Endothelial cell of umbilical vein (primary cell): Measurements from ENCODE around the gene FAHD1. TPM values are rescaled to one million over a fixed set of nuclear protein-coding genes. Genes with fewer than 3 reads are reported as not detected.
A peak's percentile ranks its signal among the peaks of the same experiment; 100 is the strongest.

Source experiments
- BruUV-seq: library from RNA; stranded (reverse); fragments of 400-500 nt; replicated peaks from 2 replicates; lab custom pipeline; 2021; lab: Mats Ljungman, UMichigan
- CTCF ChIA-PET: fragments of 300-600, 350-600 bp; sonication (Branson Sonifier 250); formaldehyde crosslinking; loops from one replicate; lab custom pipeline; 2021; ENCODE audit warnings: antibody characterized with exemption, inconsistent platforms; lab: Charles Lee
- POLR2A ChIA-PET: fragments of 300-600, 350-600 bp; sonication (Branson Sonifier 250); formaldehyde crosslinking; loops from one replicate; lab custom pipeline; 2021; ENCODE audit warnings: antibody characterized with exemption, inconsistent platforms; lab: Charles Lee
- DNase-seq: peaks from one replicate; pipeline ENCODE4 v3.0.0-alpha.2; 2011; ENCODE audit warnings: low read depth, low spot score
- FAIRE-seq: peaks from 2 replicates; lab custom pipeline; 2011; peaks lifted over from hg19 to GRCh38; lab: Jason Lieb, UNC
- H2AFZ ChIP-seq: 2 replicates; pipeline ENCODE4 v1.6.0; 2012; ENCODE audit warnings: low read depth, low read length, control low read depth, inconsistent platforms
- H3K27ac ChIP-seq: 2 replicates; pipeline ENCODE4 v1.5.1; 2011; ENCODE audit warnings: low read depth, mild to moderate bottlenecking, control low read depth, low read length, moderate library complexity; ENCODE audit not compliant: insufficient read depth
- H3K27me3 ChIP-seq, 2 experiments: 2 replicates each; pipeline versions ENCODE4 v1.6.0 to v1.6.1; 2011; ENCODE audit warnings: low read length in 2 of 2, mixed read lengths in 1 of 2; ENCODE audit not compliant: control insufficient read depth in 2 of 2, insufficient read depth in 2 of 2
- H3K36me3 ChIP-seq, 2 experiments: 2 replicates in 1 of 2; 3 replicates in 1 of 2; pipeline ENCODE4 v1.5.1; 2011; ENCODE audit warnings: low read length in 2 of 2, mild to moderate bottlenecking in 1 of 2, moderate library complexity in 1 of 2; ENCODE audit not compliant: control insufficient read depth in 2 of 2, insufficient read depth in 2 of 2; ENCODE audit errors: extremely low read depth in 1 of 2
- H3K4me1 ChIP-seq: 3 replicates; pipeline ENCODE4 v1.5.1; 2011; ENCODE audit warnings: mild to moderate bottlenecking, low read length; ENCODE audit not compliant: control insufficient read depth, insufficient read depth; ENCODE audit errors: extremely low read depth
- H3K4me2 ChIP-seq: 2 replicates; pipeline ENCODE4 v1.6.1; 2011; ENCODE audit warnings: low read length, control low read depth, mixed read lengths; ENCODE audit not compliant: insufficient read depth
- H3K4me3 ChIP-seq, 3 experiments: fragments of 200-600 bp in 1 of 3; sonication (generic), shearing (Covaris generic) in 1 of 3; replicated peaks in 1 of 3; 2 replicates each; pipeline ENCODE4 v1.5.1; 2011 to 2016; ENCODE audit warnings: control low read depth in 3 of 3, low read length in 3 of 3, mild to moderate bottlenecking in 2 of 3, inconsistent platforms in 1 of 3, low read depth in 1 of 3, moderate library complexity in 1 of 3; ENCODE audit not compliant: insufficient read depth in 1 of 3
- H3K79me2 ChIP-seq: 2 replicates; pipeline ENCODE4 v1.6.0; 2012; ENCODE audit warnings: low read length, inconsistent platforms; ENCODE audit not compliant: control insufficient read depth, insufficient read depth
- H3K9ac ChIP-seq: replicated peaks from 2 replicates; pipeline ENCODE3; 2011; ENCODE audit warnings: low read length, control low read depth; ENCODE audit not compliant: insufficient read depth; ENCODE audit errors: extremely low read depth
- H3K9me1 ChIP-seq: replicated peaks from 3 replicates; pipeline ENCODE4 v1.6.0; 2011; ENCODE audit warnings: mild to moderate bottlenecking, low read length; ENCODE audit not compliant: control insufficient read depth, insufficient read depth; ENCODE audit errors: extremely low read depth
- H3K9me3 ChIP-seq: replicated peaks from 2 replicates; pipeline ENCODE4 v1.5.1; 2012; ENCODE audit warnings: low read length, inconsistent platforms; ENCODE audit not compliant: control insufficient read depth, insufficient read depth
- H4K20me1 ChIP-seq: replicated peaks from 2 replicates; pipeline ENCODE3; 2011; ENCODE audit warnings: mild to moderate bottlenecking, low read length; ENCODE audit not compliant: control insufficient read depth, insufficient read depth; ENCODE audit errors: extremely low read depth
- FOS ChIP-seq: IDR thresholded peaks from 2 replicates; pipeline ENCODE4 v1.6.1; 2011; ENCODE audit warnings: mild to moderate bottlenecking, low read length, moderate library complexity, borderline replicate concordance; ENCODE audit not compliant: insufficient read depth
- dilution Hi-C: fragments of 300-500 bp; cut with MboI; formaldehyde crosslinking; loops from one replicate; pipeline ENCODE4 v1.15.0; 2019; ENCODE audit warnings: low sequenced_read_pairs; ENCODE audit not compliant: extremely low pct_ligation_motif_present
- intact Hi-C: fragments of 100-400 bp; cut with micrococcal nuclease; formaldehyde crosslinking; loops from one replicate; pipeline ENCODE4 v1.10.0; 2022
- polyA plus RNA-seq, 4 experiments: library from polyadenylated mRNA; depleted of rRNA in 3 of 4; stranded (reverse) in 3 of 4; unstranded in 1 of 4; fragments of >200 nt; gene quantifications; 2 replicates each; pipeline versions ENCODE4 v1.2.1 to v1.2.3, GENCODE V29; 2011 to 2012; ENCODE audit warnings: missing spikeins in 1 of 4
- total RNA-seq: library from RNA; stranded (reverse); gene quantifications from 2 replicates; pipeline ENCODE4 v1.2.3, GENCODE V29; 2021
- TF ChIP-seq, protein P1 (sequence below), 2 donors: IDR thresholded peaks; 1 replicate in 1 of 2; 2 replicates in 1 of 2; pipeline ENCODE4 v1.5.1; 2011; ENCODE audit warnings: low read length in 2 of 2, mild to moderate bottlenecking in 2 of 2, moderate library complexity in 2 of 2, control low read depth in 1 of 2, inconsistent platforms in 1 of 2, low read depth in 1 of 2; ENCODE audit not compliant: insufficient read depth in 1 of 2; ENCODE audit errors: extremely low read depth in 1 of 2

Gene FAHD1
- total and polyA plus RNA-seq, 2 donors (not counting 3 experiments of a cell fraction or from before 2014, with no cell fraction given): 44.8 to 69.2 TPM

GRCh38 chr16:1863681-1864460, 36.9 kb downstream of the FAHD1 start:
- BruUV-seq: no TSS peak
- FAIRE-seq (peak; percentile 31), DNase-seq (peak; percentile 51)
- Histone ChIP-seq H4K20me1 (no peaks in the 10 kb centered on the region), H2AFZ (no peak overlapping the region), H3K4me2 (no peak overlapping the region), H3K79me2 (no peaks in the 10 kb centered on the region), H3K4me1 (no peaks in the 10 kb centered on the region), H3K9me3 (no peaks in the 10 kb centered on the region), H3K36me3 (no peaks in the 10 kb centered on the region), H3K9ac (no peak overlapping the region), H3K27ac (no peak overlapping the region), H3K4me3 (no peak overlapping the region), H3K27me3 (peaks cover 15 to 27% of the 10 kb centered on the region in 2 experiments), H3K9me1 (no peaks in the 10 kb centered on the region)
- ChIA-PET CTCF (interaction anchor here (0.6 to 1.2 kb wide), 10 partner anchors 11 to 277 kb away, joined by 3 to 12 read pairs (median 4); no protein-coding TSS in a partner anchor), POLR2A (no interaction called here)
- no peak for TF ChIP-seq FOS
- TF ChIP-seq, protein P1, sequence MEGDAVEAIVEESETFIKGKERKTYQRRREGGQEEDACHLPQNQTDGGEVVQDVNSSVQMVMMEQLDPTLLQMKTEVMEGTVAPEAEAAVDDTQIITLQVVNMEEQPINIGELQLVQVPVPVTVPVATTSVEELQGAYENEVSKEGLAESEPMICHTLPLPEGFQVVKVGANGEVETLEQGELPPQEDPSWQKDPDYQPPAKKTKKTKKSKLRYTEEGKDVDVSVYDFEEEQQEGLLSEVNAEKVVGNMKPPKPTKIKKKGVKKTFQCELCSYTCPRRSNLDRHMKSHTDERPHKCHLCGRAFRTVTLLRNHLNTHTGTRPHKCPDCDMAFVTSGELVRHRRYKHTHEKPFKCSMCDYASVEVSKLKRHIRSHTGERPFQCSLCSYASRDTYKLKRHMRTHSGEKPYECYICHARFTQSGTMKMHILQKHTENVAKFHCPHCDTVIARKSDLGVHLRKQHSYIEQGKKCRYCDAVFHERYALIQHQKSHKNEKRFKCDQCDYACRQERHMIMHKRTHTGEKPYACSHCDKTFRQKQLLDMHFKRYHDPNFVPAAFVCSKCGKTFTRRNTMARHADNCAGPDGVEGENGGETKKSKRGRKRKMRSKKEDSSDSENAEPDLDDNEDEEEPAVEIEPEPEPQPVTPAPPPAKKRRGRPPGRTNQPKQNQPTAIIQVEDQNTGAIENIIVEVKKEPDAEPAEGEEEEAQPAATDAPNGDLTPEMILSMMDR (IDR thresholded peaks at IDR 0.05; ENCODE audit: extremely low read depth in 1 of 2, insufficient read depth in 1 of 2, low read depth in 1 of 2, low read length in 2 of 2): peak; percentile 30 to 32
- dilution Hi-C loops: no loop called here
- intact Hi-C loops: loop anchor here (1.0 to 5.0 kb wide), 2 partner anchors 65 to 288 kb away; no protein-coding TSS in a partner anchor
